ENCODE data around the gene L1TD1. TPM values are rescaled to one million over a fixed set of nuclear protein-coding genes. Genes with fewer than 3 reads are reported as not detected.
"Not testable (repeated sequence)": the region's sequence is repeated elsewhere in the genome, so short reads cannot be mapped to it uniquely, and the experiment has no call there.

L1TD1 gene
- total RNA-seq, 6 experiments from 2014 or later: 0.04 TPM; not detected in 5

DNA sequence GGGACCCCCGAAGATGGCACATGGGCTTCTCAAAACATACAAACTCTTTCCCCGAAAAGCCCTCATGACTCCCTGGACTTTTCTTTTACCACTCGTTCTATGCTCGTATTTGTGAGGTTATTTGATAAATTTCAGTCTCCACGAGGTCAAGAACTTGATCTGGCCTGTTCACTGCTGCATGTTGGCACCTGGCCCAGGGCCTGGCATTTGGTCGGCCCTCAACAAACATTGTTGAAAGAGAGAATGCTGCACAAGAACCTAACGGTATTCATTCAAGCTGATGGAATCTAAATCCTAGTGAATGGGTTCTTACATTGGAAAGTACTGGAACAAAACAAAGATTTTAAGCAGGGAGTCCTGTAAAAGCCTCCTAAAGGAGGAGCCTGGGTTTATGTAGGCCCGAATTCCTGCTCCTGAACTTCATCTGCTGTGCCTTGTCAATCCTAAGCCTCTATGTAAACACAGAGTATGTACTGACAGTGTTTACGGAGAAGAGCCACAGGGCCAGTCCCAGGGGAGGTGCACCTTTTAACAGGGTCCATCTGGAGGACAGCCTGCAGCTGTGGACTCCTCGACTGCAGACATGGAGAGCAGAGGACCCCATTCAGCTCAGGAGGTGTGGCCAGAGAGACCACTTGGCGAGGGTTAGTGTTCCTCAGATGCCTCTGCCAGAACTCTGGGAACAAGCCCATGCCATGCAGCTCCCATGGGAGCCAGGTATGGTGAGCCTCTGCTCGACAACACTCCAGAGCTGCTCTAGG, 46.9 kb downstream of the L1TD1 start:
- peak; percentile 70 to 77 (median 72) for DNase-seq
- peak overlapping the region in 1 of 3 donors; percentile 3 for H3K27ac ChIP-seq
- peaks cover 0 to 14% (median 4%) of the 10 kb centered on the region in 4 donors for H3K4me1 ChIP-seq
- H3K27me3 ChIP-seq: no peaks in the 10 kb centered on the region
- ATAC-seq: peak; percentile 90 to 93 (median 92)
- 16% methylated on average over 9 of the region's 12 CpGs for WGBS (ENCODE audit: insufficient coverage, low coverage, low lambda C conversion rate, missing lambda C conversion rate)
- H3K36me3 ChIP-seq: no peaks in the 10 kb centered on the region
- H3K4me3 ChIP-seq: no peak overlapping the region
- intact Hi-C loops (cut with DNase I): no loop called here
- TF ChIP-seq, protein P1, sequence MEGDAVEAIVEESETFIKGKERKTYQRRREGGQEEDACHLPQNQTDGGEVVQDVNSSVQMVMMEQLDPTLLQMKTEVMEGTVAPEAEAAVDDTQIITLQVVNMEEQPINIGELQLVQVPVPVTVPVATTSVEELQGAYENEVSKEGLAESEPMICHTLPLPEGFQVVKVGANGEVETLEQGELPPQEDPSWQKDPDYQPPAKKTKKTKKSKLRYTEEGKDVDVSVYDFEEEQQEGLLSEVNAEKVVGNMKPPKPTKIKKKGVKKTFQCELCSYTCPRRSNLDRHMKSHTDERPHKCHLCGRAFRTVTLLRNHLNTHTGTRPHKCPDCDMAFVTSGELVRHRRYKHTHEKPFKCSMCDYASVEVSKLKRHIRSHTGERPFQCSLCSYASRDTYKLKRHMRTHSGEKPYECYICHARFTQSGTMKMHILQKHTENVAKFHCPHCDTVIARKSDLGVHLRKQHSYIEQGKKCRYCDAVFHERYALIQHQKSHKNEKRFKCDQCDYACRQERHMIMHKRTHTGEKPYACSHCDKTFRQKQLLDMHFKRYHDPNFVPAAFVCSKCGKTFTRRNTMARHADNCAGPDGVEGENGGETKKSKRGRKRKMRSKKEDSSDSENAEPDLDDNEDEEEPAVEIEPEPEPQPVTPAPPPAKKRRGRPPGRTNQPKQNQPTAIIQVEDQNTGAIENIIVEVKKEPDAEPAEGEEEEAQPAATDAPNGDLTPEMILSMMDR (IDR thresholded peaks at IDR 0.05): no peak
- no peak for TF ChIP-seq POLR2A (IDR thresholded peaks at IDR 0.05)
- H3K9me3 ChIP-seq: no peaks in the 10 kb centered on the region

DNA sequence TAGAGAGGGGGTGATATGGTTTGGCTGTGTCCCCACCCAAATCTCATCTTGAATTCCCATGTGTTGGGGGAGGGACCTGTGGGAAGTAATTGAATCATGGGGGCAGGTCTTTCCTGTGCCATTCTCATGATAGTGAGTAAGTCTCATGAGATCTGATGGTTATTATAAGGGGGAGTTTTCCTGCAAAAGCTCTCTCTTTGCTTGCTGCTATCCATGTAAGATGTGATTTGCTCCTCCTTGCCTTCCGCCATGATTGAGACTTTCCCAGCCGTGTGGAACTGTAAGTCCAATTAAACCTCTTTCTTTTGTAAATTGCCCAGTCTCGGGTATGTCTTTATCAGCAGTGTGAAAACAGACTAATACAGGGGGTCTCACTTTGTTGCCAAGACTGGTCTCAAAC, 49.7 kb downstream of the L1TD1 start:
- H3K27me3 ChIP-seq; H3K36me3 ChIP-seq; H3K4me3 ChIP-seq; intact Hi-C loops (cut with DNase I); H3K9me3 ChIP-seq; H3K27ac ChIP-seq; ATAC-seq; DNase-seq: not testable (repeated sequence)
- 90% methylated on average over 2 of the region's 3 CpGs for WGBS (ENCODE audit: insufficient coverage, low coverage, low lambda C conversion rate, missing lambda C conversion rate)
- peaks cover 0 to 14% (median 4%) of the 10 kb centered on the region in 4 donors for H3K4me1 ChIP-seq

DNA sequence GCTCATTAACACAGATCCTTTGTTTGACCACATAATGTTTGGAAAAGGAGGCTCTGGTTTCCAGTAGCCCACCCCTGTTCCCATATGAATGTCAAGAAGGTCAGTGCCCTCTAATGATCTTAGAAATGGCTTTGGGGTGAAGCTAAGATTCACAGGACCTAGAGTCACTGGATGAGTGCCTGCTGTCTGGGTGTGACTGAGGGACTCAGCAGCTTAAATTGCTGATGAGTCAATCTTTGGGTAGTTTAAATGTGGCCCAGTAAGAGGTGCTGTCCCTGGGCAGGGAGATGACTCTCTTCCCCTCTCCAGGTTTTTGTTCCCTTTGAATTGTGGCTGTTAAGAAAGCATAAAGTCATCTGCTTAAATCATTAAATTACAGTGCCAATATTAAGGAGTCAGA, 50.6 kb downstream of the L1TD1 start:
- intact Hi-C loops (cut with DNase I): no loop called here
- Histone ChIP-seq H3K36me3 (no peaks in the 10 kb centered on the region), H3K27ac (no peak overlapping the region), H3K9me3 (no peaks in the 10 kb centered on the region), H3K27me3 (no peaks in the 10 kb centered on the region), H3K4me3 (no peak overlapping the region), H3K4me1 (peaks cover 0 to 14% (median 4%) of the 10 kb centered on the region in 4 donors)
- DNase-seq: no peak
- no peak for ATAC-seq
- no peak for TF ChIP-seq POLR2A (IDR thresholded peaks at IDR 0.05)
- TF ChIP-seq, protein P1 (IDR thresholded peaks at IDR 0.05): no peak

DNA sequence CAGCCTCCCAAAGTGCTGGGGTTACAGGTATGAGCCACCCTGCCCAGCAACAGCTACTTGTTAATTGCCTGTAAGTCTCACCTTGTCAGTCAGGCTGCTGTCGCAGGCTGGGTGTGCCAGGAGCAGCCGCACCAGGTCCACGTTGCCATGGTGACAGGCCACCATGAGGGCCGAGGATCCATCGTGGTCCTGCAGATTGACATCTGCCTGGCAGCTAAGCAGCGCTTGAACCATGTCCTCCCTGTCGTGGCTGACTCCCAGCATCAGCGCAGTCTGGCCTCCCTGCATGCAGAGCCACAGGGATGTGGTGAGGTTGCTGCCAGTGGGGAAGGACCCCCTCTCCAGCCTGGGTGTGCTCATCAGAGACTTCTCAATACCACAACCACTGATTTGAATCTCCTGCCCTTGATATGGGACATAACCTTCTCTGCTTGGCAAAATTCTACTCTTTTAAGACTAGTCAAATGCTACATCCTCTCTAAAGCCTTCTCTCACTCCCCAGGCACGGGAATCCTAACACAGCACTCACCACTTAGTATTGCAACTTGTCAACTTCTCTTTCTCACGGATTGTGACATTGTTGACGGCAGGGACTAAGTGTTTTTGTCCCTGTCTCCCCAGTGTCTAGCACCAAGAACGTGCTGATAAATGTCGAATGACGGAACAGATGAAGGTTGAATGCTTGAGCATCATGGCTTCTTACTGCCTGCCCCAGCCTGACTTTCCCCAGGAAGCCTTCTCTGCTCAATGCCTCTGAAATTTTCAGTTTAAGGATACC, 52.9 kb downstream of the L1TD1 start:
- DNase-seq: no peak
- Histone ChIP-seq H3K4me1 (no peaks in the 10 kb centered on the region), H3K36me3 (no peaks in the 10 kb centered on the region), H3K9me3 (no peaks in the 10 kb centered on the region), H3K4me3 (no peak overlapping the region), H3K27ac (no peak overlapping the region), H3K27me3 (no peaks in the 10 kb centered on the region)
- ATAC-seq: peak in 1 of 4 donors; percentile 13
- intact Hi-C loops (cut with DNase I): no loop called here
- TF ChIP-seq, protein P1 (IDR thresholded peaks at IDR 0.05): no peak
- no peak for TF ChIP-seq POLR2A (IDR thresholded peaks at IDR 0.05)
- WGBS (ENCODE audit: insufficient coverage, low coverage, low lambda C conversion rate, missing lambda C conversion rate): 47% methylated on average over 5 of the region's 14 CpGs

DNA sequence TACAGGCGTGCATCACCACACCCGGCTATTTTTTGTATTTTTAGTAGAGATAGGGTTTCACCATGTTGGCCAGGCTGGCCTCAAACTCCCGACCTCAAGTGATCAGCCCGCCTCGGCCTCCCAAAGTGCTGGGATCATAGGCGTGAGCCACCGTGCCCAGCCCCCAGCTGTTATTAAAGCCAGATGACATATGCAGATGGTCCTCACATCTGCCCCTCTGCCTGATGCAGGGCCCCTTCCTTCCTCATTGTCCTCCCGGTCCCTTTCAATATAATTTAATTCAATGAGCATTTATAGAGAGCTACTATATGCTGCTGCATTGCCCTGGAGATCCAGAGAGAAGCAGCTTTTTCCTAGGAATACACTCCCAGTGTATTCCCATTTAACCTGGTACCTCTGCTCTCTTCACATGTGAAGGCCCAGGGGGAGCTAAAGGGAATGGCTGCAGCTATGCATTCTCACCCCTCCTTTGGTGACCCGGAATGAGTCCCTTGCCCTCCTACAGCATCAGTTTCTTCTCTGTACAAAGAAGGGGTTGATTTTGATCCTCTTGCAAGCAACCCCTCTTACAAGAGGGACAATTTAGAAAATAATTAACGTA, 55.6 kb downstream of the L1TD1 start:
- no peaks in the 10 kb centered on the region for H3K4me1 ChIP-seq
- TF ChIP-seq, protein P1 (IDR thresholded peaks at IDR 0.05): no peak
- no peak for TF ChIP-seq POLR2A (IDR thresholded peaks at IDR 0.05)
- H3K36me3 ChIP-seq: no peaks in the 10 kb centered on the region
- intact Hi-C loops (cut with DNase I): no loop called here
- no peaks in the 10 kb centered on the region for H3K27me3 ChIP-seq
- no peaks in the 10 kb centered on the region for H3K9me3 ChIP-seq
- no peak overlapping the region for H3K27ac ChIP-seq
- no peak for ATAC-seq
- H3K4me3 ChIP-seq: no peak overlapping the region
- WGBS (ENCODE audit: insufficient coverage, low coverage, low lambda C conversion rate, missing lambda C conversion rate): 70% methylated on average over 10 of the region's 10 CpGs
- no peak for DNase-seq

Data from right lobe of liver (tissue), 6 donors.